DMS53 treated with DMSO at 0.1 percent for 48 hours (cell line): Measurements from ENCODE around the gene FGF5.
"Not testable (repeated sequence)": the region's sequence is repeated elsewhere in the genome, so short reads cannot be mapped to it uniquely, and the experiment has no call there.

Experiments
- DNase-seq: peaks from one replicate; lab custom pipeline; 2025; ENCODE audit not compliant: unreplicated experiment; lab: John Stamatoyannopoulos, UW

Gene FGF5

DNA sequence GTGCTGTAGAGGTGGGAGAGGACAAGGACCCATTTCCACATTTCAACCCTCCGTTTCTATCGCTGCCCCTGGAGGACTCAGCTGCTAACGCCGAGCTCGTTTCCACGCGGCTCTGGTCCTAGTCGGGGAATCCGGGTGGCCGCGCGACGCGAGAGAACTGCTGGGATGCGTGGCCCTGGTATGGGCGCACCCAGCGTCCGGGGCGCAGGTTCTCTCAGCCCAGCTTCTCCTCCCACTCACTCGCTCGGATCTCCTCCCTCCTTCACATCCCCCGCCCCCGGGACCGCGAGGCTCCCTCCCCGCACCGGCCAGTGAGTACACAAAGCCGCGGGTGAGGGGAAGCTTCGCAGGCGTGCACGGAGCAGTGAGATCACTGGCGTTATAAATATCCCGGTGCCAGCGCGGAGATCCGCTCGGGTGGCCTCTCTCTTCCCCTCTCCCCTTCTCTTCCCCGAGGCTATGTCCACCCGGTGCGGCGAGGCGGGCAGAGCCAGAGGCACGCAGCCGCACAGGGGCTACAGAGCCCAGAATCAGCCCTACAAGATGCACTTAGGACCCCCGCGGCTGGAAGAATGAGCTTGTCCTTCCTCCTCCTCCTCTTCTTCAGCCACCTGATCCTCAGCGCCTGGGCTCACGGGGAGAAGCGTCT is at the start of gene FGF5:
FGF5 (plus strand) TSS at position 412 of the 649 bp plus-strand sequence; CDS start at position 573, 161 bp downstream.
- peak; percentile 7 for DNase-seq

DNA sequence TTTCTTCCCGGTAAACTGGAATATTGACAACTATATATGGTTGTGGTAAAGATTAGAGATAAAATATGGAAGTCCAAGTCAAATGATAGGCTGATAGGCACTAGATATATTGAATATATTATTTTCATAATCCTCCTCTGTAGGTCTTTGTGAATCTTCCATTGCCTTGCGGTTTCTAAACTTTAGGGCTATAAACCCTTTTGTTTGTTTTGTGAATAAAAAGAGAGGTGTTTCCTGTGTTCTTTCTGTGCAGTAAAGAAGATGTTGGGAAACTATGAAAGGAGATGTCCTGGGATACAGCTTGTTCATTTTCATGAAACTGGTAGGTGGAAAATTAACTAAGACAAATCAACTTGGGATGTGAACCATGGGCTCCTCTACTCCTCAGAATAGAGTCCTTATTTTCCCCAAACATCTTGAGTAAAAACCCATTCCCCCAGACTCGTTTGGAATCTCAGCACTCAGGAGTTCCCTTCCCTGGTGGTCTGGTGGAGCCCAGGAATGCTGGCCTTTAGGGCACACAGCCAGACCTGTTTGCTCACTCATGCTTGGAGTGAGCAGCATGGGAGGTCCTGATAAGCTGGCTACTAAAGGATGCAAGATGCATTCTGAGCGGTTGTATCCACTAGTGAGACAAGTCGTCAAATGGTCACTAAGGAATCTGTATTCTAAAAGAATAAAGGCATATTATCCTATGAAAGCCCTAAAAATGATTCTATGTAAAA is 47.0 kb upstream of the FGF5 start:
- no peak for DNase-seq

DNA sequence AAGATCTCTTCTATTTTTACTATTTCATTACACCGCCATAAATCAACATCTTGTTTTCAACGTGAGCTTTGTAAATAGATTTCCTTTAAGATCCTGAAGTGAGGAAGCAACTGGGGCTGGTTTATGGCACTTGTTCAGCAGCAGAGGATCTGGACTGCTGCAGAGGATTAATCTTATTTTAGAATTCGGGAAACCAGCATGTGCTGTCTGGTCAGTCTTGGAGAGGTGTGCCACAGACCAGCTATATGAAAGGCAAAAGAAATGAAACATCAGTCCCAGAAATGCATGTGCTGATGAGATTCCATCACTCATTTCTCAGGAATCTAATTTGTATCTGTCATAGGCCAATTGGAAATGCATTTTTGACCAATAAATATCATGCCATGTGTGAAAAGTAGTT is 45.8 kb upstream of the FGF5 start:
- DNase-seq: no peak

DNA sequence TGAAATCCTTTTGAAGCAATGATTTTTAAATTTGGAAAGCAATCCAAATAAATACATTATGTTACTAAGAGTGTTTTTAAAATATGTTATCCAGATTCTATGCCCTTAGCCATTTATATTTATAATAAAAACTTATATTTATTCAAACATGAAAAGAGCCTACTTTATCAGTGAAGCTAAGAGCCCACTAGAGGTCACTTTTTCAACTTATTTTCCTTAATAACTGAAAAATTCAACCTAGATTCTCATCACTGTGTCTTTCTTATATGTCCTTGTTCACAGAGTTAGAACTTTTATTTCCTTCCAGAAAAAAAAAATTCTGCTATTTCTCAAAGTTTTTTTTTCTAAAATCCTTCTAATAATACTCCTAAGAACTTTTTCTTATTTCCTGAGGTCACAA is 45.3 kb upstream of the FGF5 start:
- DNase-seq: peak; percentile 27

- DNase-seq: no peak
Observed at GRCh38 chr4:80225595-80225994, 40.9 kb upstream of the FGF5 start.

GRCh38 chr4:80226094-80226493 is 40.4 kb upstream of the FGF5 start:
- no peak for DNase-seq

GRCh38 chr4:80228460-80228859 is 38.0 kb upstream of the FGF5 start:
- DNase-seq: no peak

DNA sequence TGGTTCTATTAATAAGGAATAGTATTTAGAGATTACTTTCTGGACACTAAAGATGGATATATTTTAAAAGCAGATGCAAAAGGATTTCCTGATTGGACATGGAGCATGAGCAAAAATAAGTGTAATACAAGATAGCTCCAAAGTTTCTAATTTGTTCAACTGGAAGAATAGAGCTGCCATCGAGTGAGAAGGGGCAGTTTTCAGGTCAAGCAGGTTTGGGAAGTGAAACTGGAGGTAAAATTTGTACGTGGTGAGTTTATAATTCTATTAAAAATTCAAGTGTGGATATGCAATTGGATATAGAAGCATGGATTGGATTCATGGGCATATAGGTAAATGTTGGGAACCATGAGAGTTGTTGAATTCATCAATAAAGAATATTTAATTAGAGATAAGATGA is 37.3 kb upstream of the FGF5 start:
- no peak for DNase-seq

DNA sequence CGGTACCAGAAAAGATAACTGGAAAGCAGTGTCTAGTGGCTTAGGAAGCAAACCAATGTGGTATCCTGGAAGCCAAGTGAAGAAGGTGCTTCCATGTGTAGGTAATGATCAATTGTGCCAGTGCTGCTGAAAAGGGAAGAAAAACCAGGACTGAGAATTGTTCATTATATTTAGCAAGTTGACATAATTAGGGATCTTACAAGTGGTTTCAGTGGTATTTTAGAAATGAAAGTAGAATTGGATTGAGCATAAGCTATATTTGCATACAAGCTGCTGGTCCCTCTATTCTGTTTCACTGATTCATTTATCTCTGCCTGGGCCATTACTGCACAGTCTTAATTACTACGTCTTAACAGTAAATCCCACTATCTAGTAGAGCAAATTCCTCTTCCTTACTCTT is 36.9 kb upstream of the FGF5 start:
- DNase-seq: no peak

DNA sequence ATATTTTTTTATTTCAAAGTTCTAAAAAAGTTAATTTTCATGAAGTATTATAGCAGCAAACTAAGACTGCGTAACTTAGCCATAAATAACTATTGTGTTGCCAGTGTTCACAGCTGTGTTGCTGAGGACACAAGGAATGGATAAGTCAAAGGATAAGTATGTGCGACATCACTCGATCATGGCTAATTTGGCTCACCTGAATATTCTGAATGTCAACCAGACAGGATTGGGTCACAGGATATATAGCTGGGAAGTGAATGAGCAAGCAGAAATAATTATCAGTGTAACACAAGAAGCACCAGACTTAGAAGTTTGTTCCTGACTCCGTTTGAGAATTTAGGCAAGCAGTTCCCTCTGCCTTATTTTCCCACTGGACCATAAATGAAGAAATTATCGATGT is 35.3 kb upstream of the FGF5 start:
- no peak for DNase-seq

- DNase-seq: no peak
Observed at GRCh38 chr4:80232707-80233370, 33.6 kb upstream of the FGF5 start.

DNA sequence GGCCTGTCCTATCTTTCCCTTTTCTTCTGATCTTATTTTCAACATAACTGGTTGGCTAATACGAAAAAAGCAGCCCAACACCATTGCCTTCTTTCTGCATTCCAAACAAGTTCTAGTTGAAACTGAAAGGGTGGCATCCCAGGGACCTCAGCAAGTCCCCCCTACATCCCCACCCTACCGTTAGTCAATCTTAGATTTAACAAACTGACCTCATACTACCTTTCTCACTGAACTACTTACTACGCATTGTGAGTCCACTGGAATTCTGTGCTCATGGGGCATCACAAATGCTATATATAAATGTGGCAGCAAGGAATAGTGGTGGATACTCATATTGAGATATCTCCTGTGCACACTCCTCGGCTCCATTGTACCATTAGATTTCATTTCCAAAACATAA is 33.1 kb upstream of the FGF5 start:
- no peak for DNase-seq

DNA sequence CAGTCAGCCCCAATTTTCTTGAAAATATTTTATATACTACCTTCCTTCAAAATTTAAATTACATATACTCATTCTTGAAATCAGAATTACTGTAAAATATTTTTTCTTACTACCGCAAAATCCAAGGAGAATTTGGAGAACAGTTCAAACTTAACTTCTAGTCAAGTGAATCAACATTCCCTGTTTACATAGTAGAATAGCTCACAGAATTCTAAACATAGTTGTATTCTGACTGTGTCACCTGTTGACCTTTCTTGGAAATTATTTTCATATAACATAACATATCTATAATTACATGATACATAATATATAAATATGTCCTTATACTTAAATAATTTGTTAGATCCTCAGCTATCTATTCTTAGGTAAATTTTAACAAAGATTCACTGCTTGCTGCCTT is 31.0 kb upstream of the FGF5 start:
- no peak for DNase-seq

- no peak for DNase-seq
Observed at GRCh38 chr4:80237992-80238391, 28.5 kb upstream of the FGF5 start.

- no peak for DNase-seq
Observed at GRCh38 chr4:80239480-80240150, 26.8 kb upstream of the FGF5 start.

DNA sequence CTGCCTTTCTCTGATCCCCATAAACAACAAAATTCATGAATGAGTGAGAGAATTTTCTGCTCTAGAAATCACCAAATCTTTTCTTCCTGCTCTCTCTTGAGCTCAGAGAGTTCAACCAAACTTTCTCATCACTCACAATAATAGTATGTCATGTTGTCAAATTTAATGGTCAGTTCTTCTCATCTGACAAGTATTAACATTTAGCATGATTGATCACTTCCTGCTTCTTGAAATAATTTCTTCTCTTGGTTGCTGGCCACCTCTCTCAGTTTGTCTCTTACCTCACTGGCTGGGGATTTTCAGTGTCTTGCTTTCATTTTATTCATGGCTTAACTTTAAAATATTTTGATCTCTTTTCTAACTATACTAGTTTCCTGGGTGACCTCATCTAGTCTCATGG is 25.5 kb upstream of the FGF5 start:
- DNase-seq: no peak

- peak; percentile 10 for DNase-seq
Observed at GRCh38 chr4:80243274-80244018, 23.0 kb upstream of the FGF5 start.

DNA sequence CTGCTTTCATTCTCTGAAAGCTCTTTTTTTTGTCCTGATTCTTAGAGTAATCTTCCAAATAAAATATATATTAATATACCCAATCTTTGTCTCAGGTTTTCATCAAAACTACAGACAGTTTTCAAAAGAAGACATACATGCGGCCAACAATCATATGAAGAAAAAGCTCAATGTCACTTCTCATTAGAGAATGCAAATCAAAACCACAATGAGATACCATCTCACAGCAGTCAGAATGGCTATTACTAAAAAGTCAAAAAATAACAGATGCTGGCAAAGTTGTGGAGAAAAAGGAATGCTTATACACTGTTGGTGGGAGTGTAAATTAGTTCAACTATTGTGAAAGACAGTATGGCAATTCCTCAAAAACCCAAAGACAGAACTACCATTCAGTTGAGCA is 19.0 kb upstream of the FGF5 start:
- DNase-seq: not testable (repeated sequence)

- DNase-seq: no peak
Observed at GRCh38 chr4:80249144-80249543, 17.3 kb upstream of the FGF5 start.

GRCh38 chr4:80252427-80252826 is 14.0 kb upstream of the FGF5 start:
- DNase-seq: no peak

GRCh38 chr4:80252953-80253352 is 13.5 kb upstream of the FGF5 start:
- DNase-seq: no peak
